SK-N-SH (cell line): ENCODE data around the gene POU2F3. TPM values are rescaled to one million over a fixed set of nuclear protein-coding genes. Genes with fewer than 3 reads are reported as not detected.

Experiments
- CTCF ChIA-PET: fragments of 300-600, 350-600 bp; formaldehyde crosslinking; extraction: SDS; loops from one replicate; lab custom pipeline; 2021; lab: Yijun Ruan, JAX
- POLR2A ChIA-PET: fragments of 350-600 bp; sonication (Branson Sonifier 250); formaldehyde crosslinking; extraction: SDS; loops from one replicate; lab custom pipeline; 2020; ENCODE audit warnings: antibody characterized with exemption, inconsistent platforms; lab: Yijun Ruan, JAX
- DNase-seq: peaks from one replicate; pipeline ENCODE4 v3.0.0; 2012
- H2AFZ ChIP-seq: fragments of 200-600 bp; sonication (generic); 2 replicates; pipeline ENCODE4 v1.8.1; 2016; ENCODE audit warnings: antibody characterized with exemption, mild to moderate bottlenecking, low read depth
- H3F3A ChIP-seq: fragments of 200-600 bp; sonication (generic); replicated peaks from 2 replicates; pipeline ENCODE3; 2016; ENCODE audit warnings: antibody characterized with exemption, mild to moderate bottlenecking; ENCODE audit not compliant: insufficient read depth
- H3K27ac ChIP-seq, 2 experiments: fragments of 200-500 bp in 1 of 2; fragments of 200-600 bp in 1 of 2; sonication (Bioruptor generic) in 1 of 2; sonication (generic), shearing (Covaris generic) in 1 of 2; 2 replicates each; pipeline versions ENCODE4 v1.5.1 to v1.6.1; 2014 to 2016; ENCODE audit warnings: low read depth in 2 of 2, inconsistent platforms in 1 of 2, low read length in 1 of 2, mild to moderate bottlenecking in 1 of 2, mixed read lengths in 1 of 2
- H3K27me3 ChIP-seq: fragments of 200-600 bp; sonication (generic), shearing (Covaris generic); 2 replicates; pipeline ENCODE4 v1.6.1; 2016; ENCODE audit warnings: mixed run types; ENCODE audit not compliant: insufficient read depth
- H3K36me3 ChIP-seq, 2 experiments: fragments of 200-500 bp in 1 of 2; fragments of 200-600 bp in 1 of 2; sonication (Bioruptor generic) in 1 of 2; sonication (generic) in 1 of 2; replicated peaks in 1 of 2; 2 replicates each; pipeline versions ENCODE3 to v1.5.1; 2014 to 2016; ENCODE audit warnings: low read length in 1 of 2, mild to moderate bottlenecking in 1 of 2; ENCODE audit not compliant: insufficient read depth in 2 of 2, control insufficient read depth in 1 of 2
- H3K4me1 ChIP-seq, 2 experiments: fragments of 200-500 bp in 1 of 2; fragments of 200-600 bp in 1 of 2; sonication (Bioruptor generic) in 1 of 2; sonication (generic), shearing (Covaris generic) in 1 of 2; 2 replicates each; pipeline versions ENCODE4 v1.5.1 to v1.6.1; 2014 to 2016; ENCODE audit warnings: low read depth in 1 of 2, low read length in 1 of 2, mixed run types in 1 of 2; ENCODE audit not compliant: insufficient read depth in 2 of 2, control insufficient read depth in 1 of 2
- H3K4me2 ChIP-seq: fragments of 200-600 bp; sonication (generic), shearing (Covaris generic); 2 replicates; pipeline ENCODE4 v1.6.1; 2017; ENCODE audit warnings: mixed run types
- H3K4me3 ChIP-seq, 2 experiments: fragments of 200-500 bp in 1 of 2; fragments of 200-600 bp in 1 of 2; sonication (Bioruptor generic) in 1 of 2; sonication (generic), shearing (Covaris generic) in 1 of 2; 2 replicates each; pipeline versions ENCODE4 v1.5.1 to v1.8.1; 2014 to 2016; ENCODE audit warnings: low read depth in 2 of 2, inconsistent platforms in 1 of 2, low read length in 1 of 2, mild to moderate bottlenecking in 1 of 2, mixed read lengths in 1 of 2, moderate library complexity in 1 of 2
- H3K79me2 ChIP-seq: fragments of 200-600 bp; sonication (generic); 2 replicates; pipeline ENCODE4 v1.8.1; 2017; ENCODE audit warnings: mild to moderate bottlenecking; ENCODE audit not compliant: insufficient read depth
- H3K9ac ChIP-seq: fragments of 200-600 bp; sonication (generic); 2 replicates; pipeline ENCODE4 v1.6.1; 2017; ENCODE audit warnings: mixed run types
- H3K9me2 ChIP-seq: fragments of 200-600 bp; sonication (generic); 2 replicates; pipeline ENCODE4 v1.6.1; 2017; ENCODE audit warnings: mixed run types
- H3K9me3 ChIP-seq: fragments of 200-600 bp; sonication (generic); 2 replicates; pipeline ENCODE4 v1.6.1; 2017; ENCODE audit warnings: mixed run types, mild to moderate bottlenecking, moderate library complexity
- H4K20me1 ChIP-seq: fragments of 200-600 bp; sonication (generic); 2 replicates; pipeline ENCODE4 v1.6.1; 2017; ENCODE audit warnings: mild to moderate bottlenecking, mixed run types; ENCODE audit not compliant: insufficient read depth
- ELF1 ChIP-seq: IDR thresholded peaks from 2 replicates; pipeline ENCODE4 v1.4.0; 2012
- FOSL2 ChIP-seq: IDR thresholded peaks from 2 replicates; pipeline ENCODE4 v1.4.0; 2012; ENCODE audit warnings: low read depth, mild to moderate bottlenecking, moderate library complexity, borderline replicate concordance
- FOXJ3 ChIP-seq: sonication (generic); formaldehyde crosslinking; IDR thresholded peaks from 2 replicates; pipeline ENCODE4 v1.5.1; 2020; ENCODE audit warnings: mild to moderate bottlenecking, missing genetic modification reagents
- IRF3 ChIP-seq: fragments of 150-350 bp; IDR thresholded peaks from 2 replicates; pipeline ENCODE4 v1.6.1; 2016; ENCODE audit warnings: mild to moderate bottlenecking, low read depth, low read length
- MEF2A ChIP-seq: IDR thresholded peaks from 2 replicates; pipeline ENCODE4 v1.4.0; 2012; ENCODE audit warnings: low read depth, borderline replicate concordance
- NFIC ChIP-seq: IDR thresholded peaks from 2 replicates; pipeline ENCODE4 v1.4.0; 2012; ENCODE audit warnings: borderline replicate concordance
- NRF1 ChIP-seq: IDR thresholded peaks from 2 replicates; pipeline ENCODE4 v1.6.1; 2012; ENCODE audit warnings: low read depth, mild to moderate bottlenecking, low read length
- POLR2AphosphoS5 ChIP-seq: IDR thresholded peaks from 2 replicates; pipeline ENCODE4 v1.6.1; 2012; ENCODE audit warnings: low read depth, low read length
- RAD21 ChIP-seq: IDR thresholded peaks from 2 replicates; pipeline ENCODE4 v1.6.1; 2012; ENCODE audit warnings: mild to moderate bottlenecking, low read length
- RXRA ChIP-seq: IDR thresholded peaks from 2 replicates; pipeline ENCODE4 v1.4.0; 2012; ENCODE audit warnings: low read depth, mild to moderate bottlenecking, borderline replicate concordance
- SMC3 ChIP-seq: IDR thresholded peaks from 2 replicates; pipeline ENCODE4 v1.6.1; 2012; ENCODE audit warnings: low read depth, low read length, improper control_type of control experiment
- TAF1 ChIP-seq: IDR thresholded peaks from 2 replicates; pipeline ENCODE4 v1.6.1; 2012; ENCODE audit warnings: low read depth, mild to moderate bottlenecking, low read length, moderate library complexity, borderline replicate concordance
- WGBS: methylation state at CpG from one replicate; pipeline ENCODE4 v1.1.6; 2017; ENCODE audit warnings: low lambda C conversion rate; 5-methylcytosine and 5-hydroxymethylcytosine counted together
- polyA plus RNA-seq, 3 experiments: library from polyadenylated mRNA; depleted of rRNA; stranded (reverse); fragments of >200 nt; gene quantifications; 2 replicates each; pipeline ENCODE4 v1.2.3, GENCODE V29; 2012
- TF ChIP-seq, protein P1 (sequence below): IDR thresholded peaks from 2 replicates; pipeline ENCODE4; 2012

The POU2F3 gene
- polyA plus RNA-seq, 1 of the 3 experiments (the other 2 are of a cell fraction): 0.02 TPM

DNA sequence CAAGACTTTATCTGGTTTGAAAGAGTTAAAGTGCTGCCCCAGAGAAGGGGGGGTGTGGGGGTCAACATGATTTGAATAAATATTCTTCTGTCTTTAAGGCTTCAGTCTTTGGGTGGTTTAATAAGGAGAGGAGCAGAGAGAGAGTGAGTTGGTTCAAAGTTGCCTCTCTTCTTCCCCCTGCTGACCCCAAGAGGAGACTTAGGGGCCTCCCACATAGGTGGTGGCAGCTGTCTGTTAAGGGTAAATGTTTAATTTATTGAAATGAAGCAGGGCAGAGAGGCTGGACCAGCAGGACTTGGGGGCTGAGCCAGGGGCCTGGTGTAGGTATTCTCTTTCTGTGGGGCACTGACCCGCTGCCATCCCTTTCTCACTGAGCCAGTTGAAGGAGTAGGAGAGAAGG lies 5.5 kb downstream of the POU2F3 start:
- no peaks in the 10 kb centered on the region for H4K20me1 ChIP-seq
- CTCF ChIA-PET: interaction anchor here (0.8 to 13.2 kb wide), 7 partner anchors 10 to 80 kb away, joined by 3 to 143 read pairs (median 16); partner anchors contain the start of gene TLCD5
- POLR2A ChIA-PET: no interaction called here
- no peak overlapping the region for H3K9ac ChIP-seq
- no peaks in the 10 kb centered on the region for H3K36me3 ChIP-seq
- peaks cover 4% of the 10 kb centered on the region for H3F3A ChIP-seq
- no peak overlapping the region for H3K4me2 ChIP-seq
- no peaks in the 10 kb centered on the region for H3K9me3 ChIP-seq
- H3K79me2 ChIP-seq: no peaks in the 10 kb centered on the region
- H3K9me2 ChIP-seq: no peaks in the 10 kb centered on the region
- H3K4me1 ChIP-seq: peaks cover 0 to 12% of the 10 kb centered on the region in 2 experiments; a peak in 3 of 4 replicates
- H3K27ac ChIP-seq: no peak overlapping the region
- DNase-seq: no peak
- H3K4me3 ChIP-seq: no peak overlapping the region
- TF ChIP-seq, protein P1, sequence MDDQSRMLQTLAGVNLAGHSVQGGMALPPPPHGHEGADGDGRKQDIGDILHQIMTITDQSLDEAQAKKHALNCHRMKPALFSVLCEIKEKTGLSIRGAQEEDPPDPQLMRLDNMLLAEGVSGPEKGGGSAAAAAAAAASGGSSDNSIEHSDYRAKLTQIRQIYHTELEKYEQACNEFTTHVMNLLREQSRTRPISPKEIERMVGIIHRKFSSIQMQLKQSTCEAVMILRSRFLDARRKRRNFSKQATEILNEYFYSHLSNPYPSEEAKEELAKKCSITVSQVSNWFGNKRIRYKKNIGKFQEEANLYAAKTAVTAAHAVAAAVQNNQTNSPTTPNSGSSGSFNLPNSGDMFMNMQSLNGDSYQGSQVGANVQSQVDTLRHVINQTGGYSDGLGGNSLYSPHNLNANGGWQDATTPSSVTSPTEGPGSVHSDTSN: no peak
- TF ChIP-seq RXRA: no peak
- no peak for TF ChIP-seq IRF3
- no peak for TF ChIP-seq FOXJ3 (CRISPR knock-in tag)
- no peak for TF ChIP-seq SMC3
- no peak for TF ChIP-seq RAD21
- no peak for TF ChIP-seq POLR2AphosphoS5
- no peak for TF ChIP-seq TAF1
- no peak for TF ChIP-seq NRF1
- no peak for TF ChIP-seq ELF1
- H3K27me3 ChIP-seq: peaks cover 22% of the 10 kb centered on the region
- WGBS: 73% methylated on average over 1 of the region's 1 CpG
- H2AFZ ChIP-seq: no peak overlapping the region

DNA sequence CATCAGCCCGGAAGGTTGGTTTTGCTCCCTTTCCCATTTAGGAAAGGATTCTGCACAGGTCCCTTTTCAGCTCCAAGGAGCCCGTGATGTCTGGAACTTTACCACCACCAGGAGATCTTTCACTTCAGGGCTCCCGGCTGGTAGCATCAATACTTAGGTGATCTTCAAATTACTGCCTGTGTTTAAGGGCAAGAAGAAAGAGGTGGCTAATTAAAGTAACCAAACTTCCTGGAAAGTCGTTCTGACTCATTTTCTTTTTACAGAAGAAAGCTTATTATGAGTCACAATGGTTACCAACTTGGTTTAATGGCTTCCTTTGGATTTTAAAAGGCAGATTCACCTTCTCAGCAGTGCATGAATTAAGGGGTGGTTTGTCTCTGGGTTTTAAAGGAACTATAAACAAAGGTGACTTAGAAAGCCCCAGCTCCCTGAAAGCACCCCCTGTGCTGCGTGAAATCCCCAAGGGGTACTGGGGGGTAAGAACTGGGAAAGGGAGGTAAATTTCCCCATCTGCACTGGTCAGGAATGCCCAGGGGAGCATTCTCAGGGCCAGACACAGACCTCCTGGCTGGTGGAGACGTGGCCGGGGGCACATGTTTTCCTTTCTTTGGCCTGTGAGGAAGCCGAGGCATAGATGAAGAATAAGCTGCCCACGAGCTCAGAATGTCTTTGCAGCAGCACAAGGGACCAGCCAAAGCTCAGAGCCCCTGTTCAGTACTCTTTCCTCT lies 8.8 kb downstream of the POU2F3 start:
- H3K4me3 ChIP-seq: no peak overlapping the region
- CTCF ChIA-PET: interaction anchor here (0.6 to 13.2 kb wide), 10 partner anchors 9 to 80 kb away, joined by 3 to 143 read pairs (median 4); partner anchors contain the start of gene POU2F3
- TF ChIP-seq FOSL2 (peak; percentile 75; the same call in 1 of the 2 replicates), NFIC (no peak), MEF2A (peak; percentile 71; the same call in 1 of the 2 replicates)
- no peaks in the 10 kb centered on the region for H3K36me3 ChIP-seq
- peaks cover 5% of the 10 kb centered on the region; the same call in 1 of the 2 replicates for H3K27me3 ChIP-seq
- H3K9ac ChIP-seq: no peak overlapping the region
- POLR2A ChIA-PET: no interaction called here
- no peaks in the 10 kb centered on the region for H4K20me1 ChIP-seq
- H3K79me2 ChIP-seq: no peaks in the 10 kb centered on the region
- H3K4me1 ChIP-seq: peaks cover 6 to 12% of the 10 kb centered on the region in 2 experiments; a peak in 3 of 4 replicates
- H3F3A ChIP-seq: peaks cover 4% of the 10 kb centered on the region
- H3K9me2 ChIP-seq: no peaks in the 10 kb centered on the region
- peak overlapping the region; percentile 33; the same call in 1 of the 2 replicates for H3K4me2 ChIP-seq
- DNase-seq: no peak
- 54% methylated on average over 6 of the region's 9 CpGs for WGBS
- H2AFZ ChIP-seq: peak overlapping the region; percentile 79; the same call in 1 of the 2 replicates
- H3K27ac ChIP-seq: no peak overlapping the region; a peak in 1 of 4 replicates
- H3K9me3 ChIP-seq: no peaks in the 10 kb centered on the region
